ENCODE data around the gene SNORC.

DNA sequence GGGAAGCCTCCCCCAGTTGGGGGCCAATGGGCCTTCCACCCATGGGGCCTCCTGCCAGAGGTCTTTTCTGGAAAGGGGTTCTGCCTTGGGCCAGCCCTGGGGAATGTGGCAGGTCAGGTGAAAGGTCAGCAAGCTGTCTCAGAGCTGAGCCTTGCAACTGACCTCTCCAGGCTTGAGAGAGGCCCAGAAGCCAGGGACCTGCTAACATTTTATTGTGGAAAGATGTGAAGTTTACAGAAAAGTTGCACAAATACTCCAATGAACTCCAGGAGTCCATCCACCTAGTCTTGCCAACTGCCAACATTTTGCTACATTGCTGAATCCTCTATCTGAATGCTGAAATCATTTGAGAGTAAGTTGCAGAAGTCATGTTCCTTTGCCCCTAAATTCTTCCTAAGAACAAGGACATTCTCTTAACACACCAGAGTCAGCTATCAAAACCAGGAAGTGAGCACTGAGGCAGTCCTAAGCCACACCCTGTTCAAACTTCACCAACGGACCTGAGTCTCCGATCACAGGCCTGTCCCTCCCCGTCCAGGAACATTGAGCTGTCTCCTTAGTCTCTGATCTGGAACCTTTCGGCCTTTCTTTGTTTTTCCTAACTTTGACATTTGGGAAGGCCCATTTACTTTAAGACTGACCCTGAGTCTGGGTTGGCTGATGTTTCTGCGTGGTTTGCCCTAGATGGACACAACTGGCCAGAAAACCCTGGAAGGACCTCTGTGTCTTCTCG is 4.0 kb downstream of the SNORC start:
- TF ChIP-seq, protein P1, sequence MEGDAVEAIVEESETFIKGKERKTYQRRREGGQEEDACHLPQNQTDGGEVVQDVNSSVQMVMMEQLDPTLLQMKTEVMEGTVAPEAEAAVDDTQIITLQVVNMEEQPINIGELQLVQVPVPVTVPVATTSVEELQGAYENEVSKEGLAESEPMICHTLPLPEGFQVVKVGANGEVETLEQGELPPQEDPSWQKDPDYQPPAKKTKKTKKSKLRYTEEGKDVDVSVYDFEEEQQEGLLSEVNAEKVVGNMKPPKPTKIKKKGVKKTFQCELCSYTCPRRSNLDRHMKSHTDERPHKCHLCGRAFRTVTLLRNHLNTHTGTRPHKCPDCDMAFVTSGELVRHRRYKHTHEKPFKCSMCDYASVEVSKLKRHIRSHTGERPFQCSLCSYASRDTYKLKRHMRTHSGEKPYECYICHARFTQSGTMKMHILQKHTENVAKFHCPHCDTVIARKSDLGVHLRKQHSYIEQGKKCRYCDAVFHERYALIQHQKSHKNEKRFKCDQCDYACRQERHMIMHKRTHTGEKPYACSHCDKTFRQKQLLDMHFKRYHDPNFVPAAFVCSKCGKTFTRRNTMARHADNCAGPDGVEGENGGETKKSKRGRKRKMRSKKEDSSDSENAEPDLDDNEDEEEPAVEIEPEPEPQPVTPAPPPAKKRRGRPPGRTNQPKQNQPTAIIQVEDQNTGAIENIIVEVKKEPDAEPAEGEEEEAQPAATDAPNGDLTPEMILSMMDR (IDR thresholded peaks at IDR 0.05; ENCODE audit: insufficient read depth, low read length, poor library complexity, severe bottlenecking): no peak
- TF ChIP-seq EZH2phosphoT487 (conservative IDR thresholded peaks at IDR 0.05; ENCODE audit: low read length): no peak

Data from SU-DHL-6 (cell line).